ENCODE data around the gene ATG16L2.

DNA sequence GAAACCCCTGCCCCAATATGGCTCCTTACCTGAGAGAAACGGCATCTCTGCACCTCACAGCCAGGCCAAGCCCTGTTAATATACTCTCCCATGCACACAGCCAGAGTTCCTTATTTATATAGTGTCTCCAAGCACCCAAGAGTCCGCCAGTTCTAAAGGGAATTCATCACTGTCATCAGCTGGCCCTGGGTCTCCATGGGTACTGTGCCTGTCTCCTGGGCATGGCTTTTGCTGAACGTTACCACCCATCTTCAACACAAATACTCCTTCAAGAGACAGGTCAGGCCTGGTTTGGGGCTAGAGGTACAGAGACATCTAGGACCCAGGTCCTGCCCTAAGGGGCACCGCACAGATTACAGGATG lies 1.6 kb upstream of the ATG16L2 start:
- TF ChIP-seq MAX (IDR thresholded peaks at IDR 0.05) (no peak), CTCF (IDR thresholded peaks at IDR 0.05; ENCODE audit: low read depth, low read length, missing input control) (no peak), REST (IDR thresholded peaks at IDR 0.05) (no peak), JUND (IDR thresholded peaks at IDR 0.05) (no peak), YY1 (IDR thresholded peaks at IDR 0.05) (no peak), SP1 (IDR thresholded peaks at IDR 0.05) (no peak), TAF1 (conservative IDR thresholded peaks at IDR 0.05) (no peak), GABPA (IDR thresholded peaks at IDR 0.05 in 1 of 2, conservative IDR thresholded peaks at IDR 0.05 in 1 of 2) (no peak), ATF3 (IDR thresholded peaks at IDR 0.05) (no peak)
- TF ChIP-seq, protein P1, sequence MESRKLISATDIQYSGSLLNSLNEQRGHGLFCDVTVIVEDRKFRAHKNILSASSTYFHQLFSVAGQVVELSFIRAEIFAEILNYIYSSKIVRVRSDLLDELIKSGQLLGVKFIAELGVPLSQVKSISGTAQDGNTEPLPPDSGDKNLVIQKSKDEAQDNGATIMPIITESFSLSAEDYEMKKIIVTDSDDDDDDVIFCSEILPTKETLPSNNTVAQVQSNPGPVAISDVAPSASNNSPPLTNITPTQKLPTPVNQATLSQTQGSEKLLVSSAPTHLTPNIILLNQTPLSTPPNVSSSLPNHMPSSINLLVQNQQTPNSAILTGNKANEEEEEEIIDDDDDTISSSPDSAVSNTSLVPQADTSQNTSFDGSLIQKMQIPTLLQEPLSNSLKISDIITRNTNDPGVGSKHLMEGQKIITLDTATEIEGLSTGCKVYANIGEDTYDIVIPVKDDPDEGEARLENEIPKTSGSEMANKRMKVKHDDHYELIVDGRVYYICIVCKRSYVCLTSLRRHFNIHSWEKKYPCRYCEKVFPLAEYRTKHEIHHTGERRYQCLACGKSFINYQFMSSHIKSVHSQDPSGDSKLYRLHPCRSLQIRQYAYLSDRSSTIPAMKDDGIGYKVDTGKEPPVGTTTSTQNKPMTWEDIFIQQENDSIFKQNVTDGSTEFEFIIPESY (IDR thresholded peaks at IDR 0.05): no peak

All from liver (tissue), 3 donors.